CD4-positive, alpha-beta T cell (primary cell): ENCODE measurements around the gene DLST. TPM values are rescaled to one million over a fixed set of nuclear protein-coding genes. Genes with fewer than 3 reads are reported as not detected.

Experiments
- ATAC-seq: fragments of 200-7000 bp; cut with Tn5 transposase; one replicate; pipeline ENCODE4 v1.10.0; 2022; ENCODE audit warnings: mild to moderate bottlenecking; ENCODE audit not compliant: poor library complexity
- CTCF ChIA-PET: fragments of 350-600 bp; sonication (Branson Sonifier 250); formaldehyde crosslinking; loops from one replicate; lab custom pipeline; 2021; ENCODE audit warnings: antibody characterized with exemption, inconsistent platforms; lab: Charles Lee
- POLR2A ChIA-PET: fragments of 350-600 bp; sonication (Branson Sonifier 250); formaldehyde crosslinking; loops from one replicate; lab custom pipeline; 2021; ENCODE audit warnings: antibody characterized with exemption, inconsistent platforms; lab: Charles Lee
- DNase-seq, 14 experiments: peaks; one replicate each; pipeline ENCODE4 v3.0.0-alpha.2; 2013 to 2020; ENCODE audit warnings: mixed read lengths in 2 of 14
- H3K27ac ChIP-seq, 2 donors: one replicate each; pipeline versions ENCODE4 v1.5.1 to v1.7.0; 2013; ENCODE audit warnings: low read length in 2 of 2, low read depth in 1 of 2, mild to moderate bottlenecking in 1 of 2
- H3K27me3 ChIP-seq, 2 experiments: 1 replicate in 1 of 2; 2 replicates in 1 of 2; pipeline versions ENCODE4 v1.6.1 to v1.7.0; 2013; ENCODE audit warnings: low read length in 2 of 2, control low read depth in 1 of 2, mild to moderate bottlenecking in 1 of 2, moderate library complexity in 1 of 2; ENCODE audit not compliant: insufficient read depth in 2 of 2, control insufficient read depth in 1 of 2
- H3K36me3 ChIP-seq: one replicate; pipeline ENCODE4 v1.6.1; 2013; ENCODE audit warnings: low read length, control low read depth; ENCODE audit not compliant: insufficient read depth
- H3K4me1 ChIP-seq: one replicate; pipeline ENCODE4 v1.6.1; 2013; ENCODE audit warnings: low read length, control low read depth; ENCODE audit not compliant: insufficient read depth
- H3K4me3 ChIP-seq: one replicate; pipeline ENCODE4 v1.5.1; 2013; ENCODE audit warnings: mild to moderate bottlenecking, low read length, moderate library complexity
- H3K9me3 ChIP-seq, 2 experiments: 1 replicate in 1 of 2; 2 replicates in 1 of 2; pipeline versions ENCODE4 v1.6.1 to v1.7.0; 2013; ENCODE audit warnings: low read length in 2 of 2, mild to moderate bottlenecking in 2 of 2, control low read depth in 1 of 2, moderate library complexity in 1 of 2; ENCODE audit not compliant: control insufficient read depth in 1 of 2, insufficient read depth in 1 of 2
- H3K27ac Mint-ChIP-seq: one replicate; pipeline ENCODE4 v1.8.0; 2020; ENCODE audit warnings: mixed read lengths
- H3K27me3 Mint-ChIP-seq: one replicate; pipeline ENCODE4 v1.8.0; 2021; ENCODE audit warnings: mixed read lengths
- H3K36me3 Mint-ChIP-seq: one replicate; pipeline ENCODE4 v1.8.0; 2021; ENCODE audit warnings: low read depth, mixed read lengths
- H3K4me1 Mint-ChIP-seq: one replicate; pipeline ENCODE4 v1.8.0; 2021; ENCODE audit warnings: low read depth, mixed read lengths
- H3K4me3 Mint-ChIP-seq: one replicate; pipeline ENCODE4 v1.8.0; 2020; ENCODE audit warnings: mild to moderate bottlenecking, mixed read lengths
- H3K9me3 Mint-ChIP-seq: one replicate; pipeline ENCODE4 v1.8.0; 2020; ENCODE audit warnings: mixed read lengths
- intact Hi-C, 2 experiments: fragments of 100-400 bp; cut with DNase I in 1 of 2; cut with micrococcal nuclease in 1 of 2; formaldehyde crosslinking; loops; one replicate each; pipeline versions ENCODE4 v1.15.1 to v1.9.0; 2023 to 2025; cut with DNase I, micrococcal nuclease
- polyA plus RNA-seq, 2 donors: library from polyadenylated mRNA; unstranded; fragments of 120-200 nt; gene quantifications; one replicate each; pipeline ENCODE4 v1.2.1, GENCODE V29; 2013
- total RNA-seq, 174 experiments: library from RNA in 2 of 174; stranded (reverse) in 2 of 174; gene quantifications; one replicate each; pipeline ENCODE4 v1.2.3 and lab custom pipeline; 2021 to 2026
- TF ChIP-seq, protein P1 (sequence below): fragments of 200-600 bp; IDR thresholded peaks from one replicate; pipeline ENCODE4 v1.8.0; 2022; ENCODE audit warnings: antibody characterized with exemption, mild to moderate bottlenecking

Gene DLST
- 100 to 1,000 TPM; 162 to 170 TPM for total RNA-seq
- polyA plus RNA-seq (2013, experiment 1 of 2), result 63.6 TPM
- 77.4 TPM for polyA plus RNA-seq (2013, experiment 2 of 2)
- 72.2 to 160 (median 104) reads per million in 172 experiments for total RNA-seq (lab: John Stamatoyannopoulos, UW)

DNA sequence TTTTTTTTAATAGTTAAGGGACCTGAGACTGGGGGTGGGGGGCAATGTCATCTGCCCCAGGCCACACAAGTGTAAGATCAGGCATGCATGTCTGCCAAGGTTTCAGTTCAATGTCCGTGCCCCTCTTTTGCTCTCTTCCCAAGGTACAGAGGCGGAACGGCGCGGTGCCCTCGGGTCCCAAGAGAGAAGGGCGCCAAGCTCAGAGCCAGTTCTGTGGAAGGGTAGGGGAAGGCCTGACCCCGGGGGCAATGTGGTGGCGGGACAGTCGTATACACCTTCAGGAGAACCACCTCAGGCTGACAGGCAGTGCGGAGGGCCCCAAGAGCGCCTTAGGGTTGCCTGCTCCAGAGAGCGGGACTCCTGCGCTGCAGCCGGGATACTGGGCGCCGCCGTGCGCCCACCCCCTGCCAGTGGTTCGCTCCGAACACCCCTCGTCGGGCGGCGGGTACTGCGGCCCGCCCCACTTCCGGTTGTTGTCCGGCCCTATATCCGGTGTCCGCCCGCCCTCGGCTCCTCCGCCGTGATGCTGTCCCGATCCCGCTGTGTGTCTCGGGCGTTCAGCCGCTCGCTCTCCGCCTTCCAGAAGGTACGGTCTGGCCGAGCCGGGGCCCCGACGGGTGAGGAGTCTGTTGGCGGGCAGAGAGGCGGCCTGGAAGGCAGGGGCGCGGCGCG, at the start of gene DLST:
Gene DLST (plus strand): TSS at position 486 of the 672 bp plus-strand sequence. CDS start 38 bp downstream, at position 524.
- Mint-ChIP-seq H3K27me3 (no peaks in the 10 kb centered on the region), H3K9me3 (no peaks in the 10 kb centered on the region)

GRCh38 chr14:74832849-74833248, 48.9 kb upstream of the DLST start:
- CTCF ChIA-PET, result interaction anchor here (0.8 kb wide), 1 partner anchor 73 kb away, joined by 4 read pairs; no protein-coding TSS in a partner anchor
- no peaks in the 10 kb centered on the region for H3K9me3 Mint-ChIP-seq
- Histone ChIP-seq H3K4me3 (no peak overlapping the region), H3K27ac (no peak overlapping the region), H3K27me3 (no peaks in the 10 kb centered on the region), H3K4me1 (peaks cover 13% of the 10 kb centered on the region), H3K9me3 (no peaks in the 10 kb centered on the region), H3K36me3 (peaks cover 43% of the 10 kb centered on the region)
- ATAC-seq (no peak), DNase-seq (no peak)
- peaks cover 41% of the 10 kb centered on the region for H3K4me1 Mint-ChIP-seq
- peaks cover 57% of the 10 kb centered on the region for H3K36me3 Mint-ChIP-seq
- no peak overlapping the region for H3K27ac Mint-ChIP-seq
- H3K27me3 Mint-ChIP-seq, result no peaks in the 10 kb centered on the region
- POLR2A ChIA-PET, result no interaction called here
- H3K4me3 Mint-ChIP-seq, result no peak overlapping the region
- intact Hi-C loops, result loop anchor here in 1 of 2 experiments (10.0 kb wide), 1 partner anchor 68 kb away; the partner anchor contains the start of gene YLPM1
- TF ChIP-seq, protein P1, sequence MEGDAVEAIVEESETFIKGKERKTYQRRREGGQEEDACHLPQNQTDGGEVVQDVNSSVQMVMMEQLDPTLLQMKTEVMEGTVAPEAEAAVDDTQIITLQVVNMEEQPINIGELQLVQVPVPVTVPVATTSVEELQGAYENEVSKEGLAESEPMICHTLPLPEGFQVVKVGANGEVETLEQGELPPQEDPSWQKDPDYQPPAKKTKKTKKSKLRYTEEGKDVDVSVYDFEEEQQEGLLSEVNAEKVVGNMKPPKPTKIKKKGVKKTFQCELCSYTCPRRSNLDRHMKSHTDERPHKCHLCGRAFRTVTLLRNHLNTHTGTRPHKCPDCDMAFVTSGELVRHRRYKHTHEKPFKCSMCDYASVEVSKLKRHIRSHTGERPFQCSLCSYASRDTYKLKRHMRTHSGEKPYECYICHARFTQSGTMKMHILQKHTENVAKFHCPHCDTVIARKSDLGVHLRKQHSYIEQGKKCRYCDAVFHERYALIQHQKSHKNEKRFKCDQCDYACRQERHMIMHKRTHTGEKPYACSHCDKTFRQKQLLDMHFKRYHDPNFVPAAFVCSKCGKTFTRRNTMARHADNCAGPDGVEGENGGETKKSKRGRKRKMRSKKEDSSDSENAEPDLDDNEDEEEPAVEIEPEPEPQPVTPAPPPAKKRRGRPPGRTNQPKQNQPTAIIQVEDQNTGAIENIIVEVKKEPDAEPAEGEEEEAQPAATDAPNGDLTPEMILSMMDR, result no peak

More for the DNA sequence above, at the start of gene DLST:
- peaks cover 41% of the 10 kb centered on the region for H3K36me3 Mint-ChIP-seq
- intact Hi-C loops, result loop anchor here (2.0 to 5.0 kb wide), 5 partner anchors 15 to 119 kb away; partner anchors contain the start of gene YLPM1 (in 1 of the 2)
- Histone ChIP-seq H3K4me3 (peak within 1 kb of the TSS; percentile 95), H3K9me3 (no peaks in the 10 kb centered on the region), H3K36me3 (peaks cover 10% of the 10 kb centered on the region), H3K27ac (peak within 1 kb of the TSS; percentile 82 to 88), H3K27me3 (no peaks in the 10 kb centered on the region), H3K4me1 (peaks cover 53% of the 10 kb centered on the region)
- POLR2A ChIA-PET, result interaction anchor here (0.7 to 3.6 kb wide), 9 partner anchors 10 to 120 kb away, joined by 3 to 36 read pairs (median 12); partner anchors contain the start of genes RPS6KL1 and YLPM1
- peak; percentile 61 for ATAC-seq
- TF ChIP-seq, protein P1, result no peak
- peak within 1 kb of the TSS; percentile 92 for H3K27ac Mint-ChIP-seq
- CTCF ChIA-PET, result interaction anchor here (1.1 to 2.8 kb wide), 4 partner anchors 21 to 182 kb away, joined by 3 to 21 read pairs (median 10); partner anchors contain the start of genes ACYP1 and YLPM1
- peak; percentile 70 to 92 (median 80) for DNase-seq
- peak within 1 kb of the TSS; percentile 99 for H3K4me3 Mint-ChIP-seq
- H3K4me1 Mint-ChIP-seq, result peaks cover 70% of the 10 kb centered on the region

DNA sequence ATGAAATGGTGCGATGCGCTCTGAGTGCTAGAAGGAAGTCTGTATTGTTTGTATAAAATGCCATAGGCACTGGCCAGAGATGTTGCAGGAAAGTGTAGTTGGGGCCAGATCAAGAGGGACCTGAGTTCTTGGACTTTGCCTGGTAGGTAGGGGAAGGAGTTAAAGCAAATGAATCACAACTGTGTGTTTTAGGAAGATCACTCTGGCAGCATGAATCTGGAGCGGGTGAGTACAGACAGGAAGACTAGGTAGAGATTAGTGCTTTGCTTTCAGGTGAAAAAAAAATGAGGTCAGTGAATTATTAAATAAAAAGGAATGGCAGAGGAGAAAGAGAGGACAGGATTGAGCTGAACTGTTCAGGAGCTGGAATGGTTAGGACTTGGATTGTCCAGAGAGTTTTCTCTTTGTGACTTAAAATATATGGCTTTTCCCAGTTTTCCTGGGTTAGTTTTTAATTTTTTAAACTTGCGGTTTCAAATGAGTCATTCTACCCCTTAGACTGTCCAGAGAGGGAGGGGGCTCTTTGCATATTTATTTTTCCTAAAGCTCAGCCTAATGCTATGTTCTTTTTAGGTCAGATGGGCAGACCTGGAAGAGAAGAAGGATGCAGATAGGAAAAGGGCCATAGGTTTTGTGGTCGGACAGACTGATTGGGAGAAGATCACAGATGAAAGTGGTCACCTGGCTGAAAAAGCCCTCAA, 46.9 kb upstream of the DLST start:
- Histone ChIP-seq H3K36me3 (peaks cover 28% of the 10 kb centered on the region), H3K4me1 (peaks cover 19% of the 10 kb centered on the region), H3K9me3 (no peaks in the 10 kb centered on the region), H3K27me3 (no peaks in the 10 kb centered on the region), H3K4me3 (no peak overlapping the region), H3K27ac (no peak overlapping the region)
- Mint-ChIP-seq H3K27me3 (no peaks in the 10 kb centered on the region), H3K27ac (peak overlapping the region; percentile 97), H3K36me3 (peaks cover 44% of the 10 kb centered on the region), H3K4me1 (peaks cover 58% of the 10 kb centered on the region), H3K4me3 (peak overlapping the region; percentile 17), H3K9me3 (no peaks in the 10 kb centered on the region)
- no peak for ATAC-seq
- TF ChIP-seq, protein P1, result no peak
- intact Hi-C loops, result loop anchor here in 1 of 2 experiments (10.0 kb wide), 1 partner anchor 70 kb away; the partner anchor contains the start of gene YLPM1
- ChIA-PET POLR2A (interaction anchor here (0.8 to 1.6 kb wide), 5 partner anchors 47 to 243 kb away, joined by 3 to 6 read pairs (median 5); partner anchors contain the start of genes DLST and YLPM1), CTCF (interaction anchor here (1.2 to 1.4 kb wide), 2 partner anchors 26 to 223 kb away, joined by 3 to 6 read pairs; partner anchors contain the start of gene LTBP2)
- DNase-seq, result no peak
